PFSK-1 (cell line): Measurements from ENCODE around the gene RFTN1.

Source experiments
- FOXP2 ChIP-seq: optimal IDR thresholded peaks from 2 replicates; pipeline ENCODE3; 2011; ENCODE audit warnings: borderline replicate concordance, control low read depth, inconsistent platforms; ENCODE audit not compliant: insufficient read depth; ENCODE audit errors: extremely low read length, extremely low read depth
- POLR2AphosphoS5 ChIP-seq: IDR thresholded peaks from 2 replicates; pipeline ENCODE4 v1.6.1; 2012; ENCODE audit warnings: low read depth, mild to moderate bottlenecking, control low read depth, low read length, moderate library complexity
- SIN3A ChIP-seq: IDR thresholded peaks from 2 replicates; pipeline ENCODE4 v1.6.1; 2012; ENCODE audit warnings: mild to moderate bottlenecking, low read length, moderate library complexity, borderline replicate concordance; ENCODE audit not compliant: insufficient read depth
- TAF1 ChIP-seq: IDR thresholded peaks from 2 replicates; pipeline ENCODE4 v1.6.1; 2012; ENCODE audit warnings: low read length, control low read depth, borderline replicate concordance; ENCODE audit not compliant: insufficient read depth
- TF ChIP-seq, protein P1 (sequence below), 2 experiments: IDR thresholded peaks; 2 replicates each; pipeline versions ENCODE4 v1.6.1 to v1.8.0; 2011 to 2012; ENCODE audit warnings: low read depth in 2 of 2, low read length in 2 of 2, control low read depth in 1 of 2, inconsistent platforms in 1 of 2, mild to moderate bottlenecking in 1 of 2, moderate library complexity in 1 of 2; ENCODE audit not compliant: insufficient read depth in 1 of 2

GRCh38 chr3:16308727-16309126, 204.8 kb downstream of the RFTN1 start:
- TF ChIP-seq POLR2AphosphoS5 (no peak), TAF1 (no peak), SIN3A (no peak), FOXP2 (no peak)
- TF ChIP-seq, protein P1, sequence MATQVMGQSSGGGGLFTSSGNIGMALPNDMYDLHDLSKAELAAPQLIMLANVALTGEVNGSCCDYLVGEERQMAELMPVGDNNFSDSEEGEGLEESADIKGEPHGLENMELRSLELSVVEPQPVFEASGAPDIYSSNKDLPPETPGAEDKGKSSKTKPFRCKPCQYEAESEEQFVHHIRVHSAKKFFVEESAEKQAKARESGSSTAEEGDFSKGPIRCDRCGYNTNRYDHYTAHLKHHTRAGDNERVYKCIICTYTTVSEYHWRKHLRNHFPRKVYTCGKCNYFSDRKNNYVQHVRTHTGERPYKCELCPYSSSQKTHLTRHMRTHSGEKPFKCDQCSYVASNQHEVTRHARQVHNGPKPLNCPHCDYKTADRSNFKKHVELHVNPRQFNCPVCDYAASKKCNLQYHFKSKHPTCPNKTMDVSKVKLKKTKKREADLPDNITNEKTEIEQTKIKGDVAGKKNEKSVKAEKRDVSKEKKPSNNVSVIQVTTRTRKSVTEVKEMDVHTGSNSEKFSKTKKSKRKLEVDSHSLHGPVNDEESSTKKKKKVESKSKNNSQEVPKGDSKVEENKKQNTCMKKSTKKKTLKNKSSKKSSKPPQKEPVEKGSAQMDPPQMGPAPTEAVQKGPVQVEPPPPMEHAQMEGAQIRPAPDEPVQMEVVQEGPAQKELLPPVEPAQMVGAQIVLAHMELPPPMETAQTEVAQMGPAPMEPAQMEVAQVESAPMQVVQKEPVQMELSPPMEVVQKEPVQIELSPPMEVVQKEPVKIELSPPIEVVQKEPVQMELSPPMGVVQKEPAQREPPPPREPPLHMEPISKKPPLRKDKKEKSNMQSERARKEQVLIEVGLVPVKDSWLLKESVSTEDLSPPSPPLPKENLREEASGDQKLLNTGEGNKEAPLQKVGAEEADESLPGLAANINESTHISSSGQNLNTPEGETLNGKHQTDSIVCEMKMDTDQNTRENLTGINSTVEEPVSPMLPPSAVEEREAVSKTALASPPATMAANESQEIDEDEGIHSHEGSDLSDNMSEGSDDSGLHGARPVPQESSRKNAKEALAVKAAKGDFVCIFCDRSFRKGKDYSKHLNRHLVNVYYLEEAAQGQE (IDR thresholded peaks at IDR 0.05; ENCODE audit: insufficient read depth in 1 of 2, low read depth in 2 of 2, low read length in 2 of 2) = no peak
